ENCODE measurements around the gene CMAS.
A peak's percentile ranks its signal among the peaks of the same experiment; 100 is the strongest.
"Not testable (repeated sequence)": the region's sequence is repeated elsewhere in the genome, so short reads cannot be mapped to it uniquely, and the experiment has no call there.

The CMAS gene

GRCh38 chr12:22048351-22049041 is 2.5 kb downstream of the CMAS start:
- DNase-seq, result no peak

DNA sequence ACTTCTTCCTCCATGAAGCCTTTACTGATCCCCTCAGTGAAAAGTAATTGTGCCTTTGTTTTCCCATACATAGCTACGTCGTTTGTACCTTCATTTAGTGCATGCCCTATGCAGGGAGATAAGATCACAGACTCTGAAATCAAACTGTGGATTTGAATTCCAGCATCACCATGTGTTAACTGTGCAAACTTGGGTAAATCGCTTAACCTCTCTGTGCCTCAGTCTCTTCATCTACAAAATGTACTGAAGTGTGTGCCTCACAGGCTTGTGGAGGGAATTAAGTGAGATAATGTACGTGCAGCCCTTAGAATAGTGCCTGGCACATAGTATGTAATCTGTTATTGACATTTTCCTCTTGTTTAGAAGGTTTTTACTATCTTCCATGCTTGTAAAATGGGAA is 4.1 kb downstream of the CMAS start:
- no peak for DNase-seq

- no peak for DNase-seq
Measured at GRCh38 chr12:22051114-22051698, 5.2 kb downstream of the CMAS start.

GRCh38 chr12:22052994-22053393 is 7.0 kb downstream of the CMAS start:
- not testable (repeated sequence) for DNase-seq

DNA sequence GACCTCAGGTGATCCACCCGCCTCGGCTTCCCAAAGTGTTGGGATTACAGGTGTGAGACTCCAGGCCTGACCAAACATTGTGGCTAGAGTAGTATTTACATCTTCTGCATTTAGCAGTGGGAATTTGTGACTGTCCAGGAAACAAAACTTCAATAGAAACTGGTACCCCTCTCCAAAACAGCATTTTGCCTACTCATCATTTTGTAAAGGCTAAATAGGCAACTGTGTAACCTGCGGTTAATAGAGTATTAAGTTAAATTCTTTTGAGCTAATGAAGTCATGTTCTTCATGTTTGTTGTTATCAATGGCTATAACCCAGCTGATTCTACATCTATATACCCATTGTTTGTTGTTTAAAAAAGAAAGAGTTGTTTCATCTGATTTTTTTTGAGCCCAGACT is 8.1 kb downstream of the CMAS start:
- DNase-seq, result no peak

DNA sequence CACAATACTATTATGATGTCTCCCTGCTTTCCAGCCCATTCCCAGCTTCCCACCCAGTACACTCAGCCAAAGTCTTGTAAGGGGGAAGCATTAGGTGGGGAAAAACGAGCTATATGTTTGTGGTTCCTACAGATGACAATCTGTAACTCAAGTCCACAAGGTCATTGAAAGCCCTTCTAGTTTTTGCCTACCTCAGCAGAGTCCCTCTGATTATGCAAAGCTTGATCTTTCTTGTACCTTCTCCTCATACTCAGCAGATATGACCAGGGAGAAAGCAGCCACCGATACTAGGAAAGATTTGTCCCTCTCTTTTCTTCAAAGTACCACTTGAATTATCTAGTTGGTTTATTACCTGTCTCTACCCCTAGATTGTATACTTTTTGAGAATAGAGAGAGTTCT is 10.6 kb downstream of the CMAS start:
- no peak for DNase-seq

DNA sequence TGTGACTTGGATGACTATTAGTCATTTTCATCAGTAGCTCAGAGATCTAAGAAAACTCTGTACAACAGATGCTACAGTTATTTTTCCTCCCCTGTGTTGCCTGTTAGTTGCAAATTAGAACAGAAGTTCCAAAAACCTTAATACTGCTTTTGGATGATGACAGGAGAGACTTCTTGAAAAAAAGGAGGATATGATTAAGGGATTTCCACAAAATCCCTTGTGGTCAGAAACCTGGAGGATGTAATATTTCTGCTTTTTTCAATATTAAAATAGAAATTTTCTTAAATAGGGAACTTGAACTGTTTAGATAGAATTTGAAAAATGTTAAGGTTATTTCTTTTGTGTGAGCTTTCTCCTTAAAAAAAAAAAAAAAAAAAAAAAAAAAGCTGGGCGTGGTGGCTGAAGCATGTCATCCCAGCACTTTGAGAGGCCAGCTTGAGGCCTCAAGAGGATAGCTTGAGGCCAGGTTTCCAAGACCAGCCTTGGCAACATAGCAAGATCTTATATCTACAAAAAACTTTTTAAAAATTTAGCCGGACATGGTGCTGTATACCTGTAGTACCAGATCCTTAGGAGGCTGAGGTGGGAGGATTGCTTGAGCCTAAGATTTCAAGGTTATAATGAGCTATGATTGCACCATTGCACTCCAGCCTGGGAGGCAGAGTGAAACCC is 14.1 kb downstream of the CMAS start:
- DNase-seq, result no peak

DNA sequence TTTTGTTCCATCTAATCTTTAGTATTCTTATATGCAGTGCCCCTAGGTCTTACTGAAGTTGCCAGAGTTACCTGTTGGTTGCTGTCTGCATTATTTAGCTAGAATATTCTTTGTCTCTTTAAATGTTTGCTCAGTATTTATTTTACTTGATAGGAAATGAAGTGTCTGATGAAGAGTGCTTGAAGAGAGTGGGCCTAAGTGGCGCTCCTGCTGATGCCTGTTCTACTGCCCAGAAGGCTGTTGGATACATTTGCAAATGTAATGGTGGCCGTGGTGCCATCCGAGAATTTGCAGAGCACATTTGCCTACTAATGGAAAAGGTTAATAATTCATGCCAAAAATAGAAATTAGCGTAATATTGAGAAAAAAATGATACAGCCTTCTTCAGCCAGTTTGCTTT is 18.9 kb downstream of the CMAS start:
- DNase-seq, result no peak

DNA sequence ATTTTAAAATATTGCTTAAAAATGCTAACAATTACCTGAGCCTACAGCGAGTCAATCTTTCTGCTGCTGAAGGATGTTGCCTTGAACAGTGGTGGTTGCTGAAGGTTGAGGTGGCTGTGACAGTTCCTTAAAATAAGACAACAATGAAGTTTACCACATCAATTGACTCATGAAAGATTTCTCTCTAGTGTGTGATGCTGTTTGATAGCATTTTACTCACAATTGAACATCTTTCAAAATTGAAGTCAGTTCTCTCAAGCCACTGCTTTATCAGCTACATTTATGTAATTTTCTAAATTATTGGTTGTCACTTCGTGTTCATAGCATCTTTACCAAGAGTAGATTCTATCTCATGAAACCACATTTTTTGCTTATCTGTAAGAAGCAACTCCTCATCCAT is 20.3 kb downstream of the CMAS start:
- DNase-seq, result no peak

- no peak for DNase-seq
Measured at GRCh38 chr12:22069851-22070250, 23.8 kb downstream of the CMAS start.

DNA sequence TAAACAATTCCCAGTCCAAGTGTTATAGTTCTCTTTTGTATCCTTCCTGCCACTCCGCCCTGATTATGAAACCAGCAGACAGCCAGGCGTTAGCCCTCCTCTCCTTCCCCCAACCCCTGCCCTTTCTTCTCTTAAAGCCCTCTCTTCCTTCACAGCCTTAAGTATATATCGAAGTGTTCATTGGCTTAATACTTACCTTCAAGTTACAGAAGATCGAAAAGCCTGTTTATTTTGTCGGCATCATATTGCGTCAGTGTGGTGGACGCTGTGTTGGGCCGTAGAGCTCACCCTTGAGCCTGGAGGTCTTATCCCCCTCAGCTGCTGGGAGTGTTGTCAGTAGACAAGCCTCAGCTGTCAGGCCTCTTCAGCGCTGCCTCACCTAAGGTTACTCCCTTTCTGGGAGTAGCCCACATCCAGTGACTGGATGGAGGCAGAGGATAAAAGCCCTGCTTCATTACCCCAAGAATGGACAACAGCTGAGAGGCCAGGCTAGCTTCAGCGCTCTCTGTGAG is 36.2 kb downstream of the CMAS start:
- no peak for DNase-seq

- no peak for DNase-seq
Measured at GRCh38 chr12:22083167-22083566, 37.1 kb downstream of the CMAS start.

DNA sequence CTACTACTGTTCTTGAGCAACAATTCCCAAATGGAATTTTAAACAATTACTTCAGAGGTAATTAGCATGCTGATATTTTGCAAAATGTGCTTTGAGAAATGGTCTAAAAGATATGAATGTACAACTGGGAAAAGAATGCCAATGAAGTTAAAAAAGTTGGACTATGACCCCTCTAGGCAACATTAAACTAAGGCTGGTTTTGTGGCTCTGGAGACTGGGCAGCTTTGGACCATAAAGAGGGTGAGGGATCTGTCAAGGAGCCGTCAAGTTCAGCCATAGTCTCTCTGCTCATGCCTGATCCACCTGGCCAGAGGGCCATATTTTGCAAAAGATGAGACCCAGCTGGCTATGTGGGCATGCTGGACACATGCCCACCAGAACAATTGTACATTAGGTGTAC is 38.8 kb downstream of the CMAS start:
- no peak for DNase-seq

- DNase-seq, result no peak
Measured at GRCh38 chr12:22088886-22089285, 42.9 kb downstream of the CMAS start.

DNA sequence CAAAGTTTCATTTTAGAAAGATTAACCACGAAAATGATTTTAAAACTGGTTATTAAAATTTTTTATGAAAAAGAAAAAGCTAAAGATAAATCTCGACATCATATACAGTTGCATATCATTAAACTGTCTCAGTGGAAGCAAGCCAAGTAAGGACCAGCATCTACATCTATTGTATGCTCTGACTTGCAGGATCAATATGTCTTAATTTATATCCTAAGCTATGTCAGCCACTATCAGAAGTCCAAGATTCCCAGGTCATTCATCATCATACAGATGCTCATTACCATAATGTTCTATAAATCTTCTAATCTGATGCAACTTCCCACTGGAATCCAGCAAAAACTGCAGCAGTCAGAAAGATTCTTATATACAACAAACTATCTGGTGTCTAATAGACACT is 43.5 kb downstream of the CMAS start:
- DNase-seq, result no peak

- DNase-seq, result not testable (repeated sequence)
Measured at GRCh38 chr12:22099062-22099461, 53.0 kb downstream of the CMAS start.

- peak; percentile 52 for DNase-seq
Measured at GRCh38 chr12:22100958-22101748, 55.1 kb downstream of the CMAS start.

DNA sequence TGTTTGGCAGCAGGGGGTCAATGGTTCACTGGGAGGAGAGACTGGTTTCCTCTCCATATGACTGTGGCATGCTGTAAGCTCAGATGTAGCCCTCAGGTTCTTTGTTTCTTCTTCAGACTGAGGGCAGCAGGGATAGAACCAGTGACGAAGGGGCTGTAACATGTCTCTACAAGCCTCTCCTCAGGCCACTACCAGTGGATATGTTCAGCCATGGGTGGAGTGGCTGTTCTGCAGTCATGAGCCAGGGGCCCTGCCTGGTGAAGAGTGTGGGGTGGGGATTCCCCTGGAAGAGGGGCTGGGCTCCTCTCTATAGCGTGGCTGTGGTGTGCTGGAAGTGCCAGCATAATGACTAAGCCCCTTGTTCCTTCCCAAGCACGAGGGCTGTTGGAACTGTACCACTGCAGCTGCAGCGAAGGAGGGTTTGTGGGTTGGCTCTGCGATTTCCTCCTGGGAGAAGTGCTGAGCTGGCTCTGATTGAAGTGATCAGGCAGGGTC is 55.8 kb downstream of the CMAS start:
- peak; percentile 25 for DNase-seq

GRCh38 chr12:22103418-22103817 is 57.4 kb downstream of the CMAS start:
- DNase-seq, result no peak

DNA sequence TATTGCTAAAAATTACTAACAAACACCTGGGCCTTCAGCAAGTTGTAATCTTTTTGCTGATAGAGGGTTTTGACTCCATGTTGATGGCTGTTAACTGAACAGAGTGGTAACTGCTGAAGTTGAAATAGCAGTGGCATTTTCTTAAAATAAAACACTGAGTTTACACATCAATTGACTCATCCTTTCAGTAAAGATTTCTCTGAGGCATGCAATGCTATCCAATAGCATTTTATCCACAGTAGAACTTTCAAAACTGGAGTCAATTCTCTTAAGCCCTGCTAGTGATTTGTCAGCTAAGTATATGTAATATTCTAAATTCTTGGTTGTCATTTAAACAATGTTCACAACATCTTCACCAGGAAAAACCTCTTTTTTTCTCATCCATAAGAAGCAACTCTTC is 59.5 kb downstream of the CMAS start:
- no peak for DNase-seq

DNA sequence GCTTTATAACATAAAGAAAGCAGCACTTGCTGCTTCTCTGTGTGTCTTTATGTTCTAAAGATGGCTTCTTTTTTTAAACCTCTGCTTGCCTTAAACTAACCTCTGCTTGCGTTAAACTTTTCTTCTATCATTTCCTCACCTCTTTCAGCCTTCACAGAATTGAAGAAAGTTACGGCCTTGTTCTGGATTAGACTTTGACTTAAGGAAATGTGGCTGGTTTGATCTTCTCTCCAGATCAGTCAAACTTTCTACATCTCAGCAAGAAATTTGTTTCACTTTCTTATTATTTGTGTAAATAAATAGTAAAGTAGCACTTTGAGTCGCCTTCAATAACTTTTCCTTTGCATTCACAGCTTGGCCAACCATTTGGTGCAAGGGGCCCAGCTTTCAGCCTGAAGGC is 64.2 kb downstream of the CMAS start:
- DNase-seq, result peak; percentile 39
